ENCODE measurements around the gene NOP53.

The NOP53 gene

GRCh38 chr19:47805313-47805712 lies 60.0 kb downstream of the NOP53 start:
- no peak for DNase-seq (ENCODE audit: low read depth in 2 of 2)

DNA sequence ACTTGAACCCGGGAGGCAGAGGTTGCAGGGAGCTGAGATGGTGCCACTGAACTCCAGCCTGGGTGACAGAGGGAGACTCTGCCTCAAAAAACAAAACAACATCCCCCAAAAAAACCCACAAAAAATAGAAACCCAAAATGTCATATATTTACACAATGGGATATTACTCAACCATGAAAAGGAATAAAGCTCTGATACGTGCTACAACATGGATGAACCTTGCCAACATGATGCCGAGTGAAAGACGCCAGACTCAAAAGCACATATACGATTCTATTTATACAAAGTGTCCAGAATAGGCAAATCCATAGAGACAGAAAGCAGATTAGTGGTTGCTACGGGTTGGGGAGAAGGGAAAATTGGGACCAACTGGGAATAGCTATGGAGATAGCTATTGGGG lies 61.1 kb downstream of the NOP53 start:
- DNase-seq (ENCODE audit: low read depth in 2 of 2) = no peak
